HG02678 (cell line): ENCODE results near the gene TNRC18.
"Not testable (repeated sequence)": the region's sequence is repeated elsewhere in the genome, so short reads cannot be mapped to it uniquely, and the experiment has no call there.

Experiments
- ATAC-seq: cut with Tn5 transposase; IDR thresholded peaks from one replicate; pipeline ENCODE4 v1.9.1; 2021; ENCODE audit warnings: mild to moderate bottlenecking, moderate library complexity; ENCODE audit not compliant: unreplicated experiment

The TNRC18 gene

GRCh38 chr7:5295039-5296014 lies 128.3 kb downstream of the TNRC18 start:
- ATAC-seq, result no peak

GRCh38 chr7:5294169-5294987 lies 129.3 kb downstream of the TNRC18 start:
- no peak for ATAC-seq

- not testable (repeated sequence) for ATAC-seq
These were observed 131.8 kb downstream of the TNRC18 start for GRCh38 chr7:5291711-5292335.

- ATAC-seq, result no peak
These were observed 132.3 kb downstream of the TNRC18 start for GRCh38 chr7:5291301-5291700.

GRCh38 chr7:5289355-5289754 lies 134.3 kb downstream of the TNRC18 start:
- ATAC-seq, result no peak

GRCh38 chr7:5288560-5288959 lies 135.1 kb downstream of the TNRC18 start:
- ATAC-seq, result not testable (repeated sequence)

GRCh38 chr7:5287802-5288201 lies 135.8 kb downstream of the TNRC18 start:
- no peak for ATAC-seq

GRCh38 chr7:5287373-5287772 lies 136.3 kb downstream of the TNRC18 start:
- not testable (repeated sequence) for ATAC-seq

- ATAC-seq, result no peak
These were observed 136.7 kb downstream of the TNRC18 start for GRCh38 chr7:5286933-5287332.

GRCh38 chr7:5284304-5285281 lies 139.0 kb downstream of the TNRC18 start:
- ATAC-seq, result no peak

GRCh38 chr7:5283421-5284303 lies 140.0 kb downstream of the TNRC18 start:
- no peak for ATAC-seq

GRCh38 chr7:5282543-5283316 lies 140.9 kb downstream of the TNRC18 start, which contains the start of gene SLC29A4:
TSS of gene SLC29A4 (plus strand) at chr7:5282943. CDS start at chr7:5287817, 4,874 bp downstream.
- no peak for ATAC-seq

GRCh38 chr7:5281598-5282500 lies 141.8 kb downstream of the TNRC18 start:
- ATAC-seq, result not testable (repeated sequence)

GRCh38 chr7:5279734-5280133 lies 143.9 kb downstream of the TNRC18 start:
- no peak for ATAC-seq

- no peak for ATAC-seq
These were observed 144.9 kb downstream of the TNRC18 start for GRCh38 chr7:5278766-5279165.

GRCh38 chr7:5276611-5277010 lies 147.0 kb downstream of the TNRC18 start:
- no peak for ATAC-seq

- not testable (repeated sequence) for ATAC-seq
These were observed 147.5 kb downstream of the TNRC18 start for GRCh38 chr7:5276123-5276522.
